ENCODE data around the gene TRPV4. TPM values are rescaled to one million over a fixed set of nuclear protein-coding genes. Genes with fewer than 3 reads are reported as not detected.

TRPV4 gene
- total RNA-seq, 4 donors from 2014 or later = 0.34 to 0.55 TPM; not detected in 2

- no peaks in the 10 kb centered on the region for H3K9me3 ChIP-seq
- H3K4me1 ChIP-seq = no peaks in the 10 kb centered on the region
- no peak overlapping the region for H3K27ac ChIP-seq
- no peaks in the 10 kb centered on the region for H3K27me3 ChIP-seq
- intact Hi-C loops (cut with DNase I; ENCODE audit: low total_unique reads) = no loop called here
- no peak for TF ChIP-seq POLR2A (IDR thresholded peaks at IDR 0.05)
- TF ChIP-seq, protein P1, sequence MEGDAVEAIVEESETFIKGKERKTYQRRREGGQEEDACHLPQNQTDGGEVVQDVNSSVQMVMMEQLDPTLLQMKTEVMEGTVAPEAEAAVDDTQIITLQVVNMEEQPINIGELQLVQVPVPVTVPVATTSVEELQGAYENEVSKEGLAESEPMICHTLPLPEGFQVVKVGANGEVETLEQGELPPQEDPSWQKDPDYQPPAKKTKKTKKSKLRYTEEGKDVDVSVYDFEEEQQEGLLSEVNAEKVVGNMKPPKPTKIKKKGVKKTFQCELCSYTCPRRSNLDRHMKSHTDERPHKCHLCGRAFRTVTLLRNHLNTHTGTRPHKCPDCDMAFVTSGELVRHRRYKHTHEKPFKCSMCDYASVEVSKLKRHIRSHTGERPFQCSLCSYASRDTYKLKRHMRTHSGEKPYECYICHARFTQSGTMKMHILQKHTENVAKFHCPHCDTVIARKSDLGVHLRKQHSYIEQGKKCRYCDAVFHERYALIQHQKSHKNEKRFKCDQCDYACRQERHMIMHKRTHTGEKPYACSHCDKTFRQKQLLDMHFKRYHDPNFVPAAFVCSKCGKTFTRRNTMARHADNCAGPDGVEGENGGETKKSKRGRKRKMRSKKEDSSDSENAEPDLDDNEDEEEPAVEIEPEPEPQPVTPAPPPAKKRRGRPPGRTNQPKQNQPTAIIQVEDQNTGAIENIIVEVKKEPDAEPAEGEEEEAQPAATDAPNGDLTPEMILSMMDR (IDR thresholded peaks at IDR 0.05) = no peak
- H3K36me3 ChIP-seq = no peaks in the 10 kb centered on the region
- H3K4me3 ChIP-seq = no peak overlapping the region
- no peak for DNase-seq
Measured at GRCh38 chr12:109789526-109790048, 43.6 kb downstream of the TRPV4 start.

GRCh38 chr12:109786799-109787198 is 46.4 kb downstream of the TRPV4 start:
- Histone ChIP-seq H3K9me3 (no peaks in the 10 kb centered on the region), H3K4me3 (no peak overlapping the region), H3K27ac (no peak overlapping the region), H3K36me3 (no peaks in the 10 kb centered on the region), H3K27me3 (no peaks in the 10 kb centered on the region), H3K4me1 (no peaks in the 10 kb centered on the region)
- DNase-seq = no peak
- TF ChIP-seq, protein P1 (IDR thresholded peaks at IDR 0.05) = no peak
- TF ChIP-seq POLR2A (IDR thresholded peaks at IDR 0.05) = no peak
- intact Hi-C loops (cut with DNase I; ENCODE audit: low total_unique reads) = no loop called here

GRCh38 chr12:109785854-109786253 is 47.3 kb downstream of the TRPV4 start:
- no peak for DNase-seq
- Histone ChIP-seq H3K27me3 (no peaks in the 10 kb centered on the region), H3K36me3 (no peaks in the 10 kb centered on the region), H3K4me3 (no peak overlapping the region), H3K9me3 (no peaks in the 10 kb centered on the region), H3K4me1 (no peaks in the 10 kb centered on the region), H3K27ac (no peak overlapping the region)
- intact Hi-C loops (cut with DNase I; ENCODE audit: low total_unique reads) = no loop called here
- TF ChIP-seq POLR2A (IDR thresholded peaks at IDR 0.05) = no peak
- TF ChIP-seq, protein P1 (IDR thresholded peaks at IDR 0.05) = no peak

GRCh38 chr12:109783965-109784244 is 49.3 kb downstream of the TRPV4 start:
- H3K27ac ChIP-seq = no peak overlapping the region
- no peaks in the 10 kb centered on the region for H3K4me1 ChIP-seq
- no peaks in the 10 kb centered on the region for H3K36me3 ChIP-seq
- TF ChIP-seq, protein P1 (IDR thresholded peaks at IDR 0.05) = no peak
- no peak overlapping the region for H3K4me3 ChIP-seq
- intact Hi-C loops (cut with DNase I; ENCODE audit: low total_unique reads) = no loop called here
- no peaks in the 10 kb centered on the region for H3K27me3 ChIP-seq
- DNase-seq = no peak
- H3K9me3 ChIP-seq = no peaks in the 10 kb centered on the region

GRCh38 chr12:109783135-109783964 is 49.8 kb downstream of the TRPV4 start:
- TF ChIP-seq, protein P1 (IDR thresholded peaks at IDR 0.05) = no peak
- TF ChIP-seq POLR2A (IDR thresholded peaks at IDR 0.05) = no peak
- Histone ChIP-seq H3K9me3 (no peaks in the 10 kb centered on the region), H3K27me3 (no peaks in the 10 kb centered on the region), H3K4me1 (no peaks in the 10 kb centered on the region), H3K27ac (no peak overlapping the region), H3K36me3 (no peaks in the 10 kb centered on the region), H3K4me3 (no peak overlapping the region)
- intact Hi-C loops (cut with DNase I; ENCODE audit: low total_unique reads) = no loop called here
- no peak for DNase-seq

Measured in uterus (tissue), 4 donors.